RWPE2 (cell line): Measurements from ENCODE around the gene NKD1.
A peak's percentile ranks its signal among the peaks of the same experiment; 100 is the strongest.

Source experiments
- ATAC-seq: fragments of 200-7000 bp; cut with Tn5 transposase; 3 replicates; pipeline ENCODE4 v1.9.1; 2021; ENCODE audit warnings: low read depth
- DNase-seq: peaks from one replicate; pipeline ENCODE4 v3.0.0-alpha.2; 2020; ENCODE audit warnings: low spot score
- H3K27ac ChIP-seq: fragments of 450-650 bp; 2 replicates; pipeline ENCODE4 v1.5.1; 2017; ENCODE audit warnings: mild to moderate bottlenecking; ENCODE audit not compliant: poor library complexity, severe bottlenecking
- H3K27me3 ChIP-seq: fragments of 250-450 bp; sonication (Bioruptor Pico); 2 replicates; pipeline ENCODE4 v1.5.1; 2021; ENCODE audit warnings: mild to moderate bottlenecking, moderate library complexity; ENCODE audit not compliant: insufficient read depth, poor library complexity, severe bottlenecking
- H3K36me3 ChIP-seq: fragments of 250-450 bp; sonication (Bioruptor Pico); 2 replicates; pipeline ENCODE4 v1.5.1; 2020; ENCODE audit warnings: low read depth, mild to moderate bottlenecking, moderate library complexity
- H3K4me1 ChIP-seq: fragments of 250-450 bp; sonication (Bioruptor Pico); 2 replicates; pipeline ENCODE4 v1.5.1; 2021; ENCODE audit warnings: mild to moderate bottlenecking, moderate library complexity; ENCODE audit not compliant: insufficient read depth, poor library complexity, severe bottlenecking
- H3K4me3 ChIP-seq: fragments of 250-450 bp; sonication (Bioruptor Pico); 2 replicates; pipeline ENCODE4 v1.5.1; 2021; ENCODE audit warnings: mild to moderate bottlenecking, moderate library complexity; ENCODE audit not compliant: severe bottlenecking
- H3K9me3 ChIP-seq: fragments of 250-450 bp; sonication (Bioruptor Pico); 2 replicates; pipeline ENCODE4 v1.5.1; 2021; ENCODE audit warnings: mild to moderate bottlenecking, moderate library complexity; ENCODE audit not compliant: severe bottlenecking
- CTCF ChIP-seq: fragments of 450-650 bp; IDR thresholded peaks from one replicate; pipeline ENCODE4 v1.5.1; 2017; ENCODE audit warnings: mild to moderate bottlenecking, moderate library complexity; ENCODE audit not compliant: poor library complexity, severe bottlenecking

NKD1 gene

GRCh38 chr16:50505714-50506542 lies 42.3 kb upstream of the NKD1 start:
- Histone ChIP-seq H3K27me3 (no peaks in the 10 kb centered on the region), H3K36me3 (no peaks in the 10 kb centered on the region), H3K4me3 (no peak overlapping the region), H3K9me3 (no peaks in the 10 kb centered on the region), H3K4me1 (no peaks in the 10 kb centered on the region), H3K27ac (no peak overlapping the region)
- ATAC-seq (no peak), DNase-seq (no peak)
- TF ChIP-seq CTCF = no peak

- Histone ChIP-seq H3K36me3 (no peaks in the 10 kb centered on the region), H3K4me3 (no peak overlapping the region), H3K4me1 (no peaks in the 10 kb centered on the region), H3K27me3 (no peaks in the 10 kb centered on the region), H3K27ac (no peak overlapping the region), H3K9me3 (no peaks in the 10 kb centered on the region)
- TF ChIP-seq CTCF = no peak
- DNase-seq = no peak
- no peak for ATAC-seq
These were observed 41.7 kb upstream of the NKD1 start for GRCh38 chr16:50506543-50506937.

- DNase-seq (no peak), ATAC-seq (no peak)
- TF ChIP-seq CTCF = no peak
- Histone ChIP-seq H3K4me3 (no peak overlapping the region), H3K4me1 (no peaks in the 10 kb centered on the region), H3K9me3 (no peaks in the 10 kb centered on the region), H3K27me3 (no peaks in the 10 kb centered on the region), H3K27ac (no peak overlapping the region), H3K36me3 (no peaks in the 10 kb centered on the region)
These were observed 40.8 kb upstream of the NKD1 start for GRCh38 chr16:50507397-50507796.

GRCh38 chr16:50509521-50510341 lies 38.5 kb upstream of the NKD1 start:
- H3K27me3 ChIP-seq = no peaks in the 10 kb centered on the region
- ATAC-seq = no peak
- no peak for DNase-seq
- TF ChIP-seq CTCF = peak; percentile 44
- no peaks in the 10 kb centered on the region for H3K4me1 ChIP-seq
- no peaks in the 10 kb centered on the region for H3K36me3 ChIP-seq
- H3K27ac ChIP-seq = no peak overlapping the region
- no peaks in the 10 kb centered on the region for H3K9me3 ChIP-seq
- no peak overlapping the region for H3K4me3 ChIP-seq

GRCh38 chr16:50515218-50515617 lies 33.0 kb upstream of the NKD1 start:
- TF ChIP-seq CTCF = no peak
- Histone ChIP-seq H3K27me3 (no peaks in the 10 kb centered on the region), H3K27ac (no peak overlapping the region), H3K4me1 (no peaks in the 10 kb centered on the region), H3K9me3 (peaks cover 4% of the 10 kb centered on the region), H3K4me3 (no peak overlapping the region), H3K36me3 (no peaks in the 10 kb centered on the region)
- DNase-seq (no peak), ATAC-seq (no peak)
